GM03348 (cell line): Measurements from ENCODE around the gene NXPH2.

Source experiments
- DNase-seq: peaks from one replicate; pipeline ENCODE4 v3.0.0; 2012; ENCODE audit warnings: low spot score

The NXPH2 gene

GRCh38 chr2:138637061-138637460, 143.1 kb downstream of the NXPH2 start:
- DNase-seq = no peak

- DNase-seq = no peak
Observed at GRCh38 chr2:138633049-138633448, 147.1 kb downstream of the NXPH2 start.

GRCh38 chr2:138632066-138632620, 148.0 kb downstream of the NXPH2 start:
- peak; percentile 22 for DNase-seq

- no peak for DNase-seq
Observed at GRCh38 chr2:138630164-138630563, 150.0 kb downstream of the NXPH2 start.

GRCh38 chr2:138626148-138626547, 154.0 kb downstream of the NXPH2 start:
- DNase-seq = no peak

- no peak for DNase-seq
Observed at GRCh38 chr2:138622613-138623012, 157.6 kb downstream of the NXPH2 start.

- DNase-seq = no peak
Observed at GRCh38 chr2:138621139-138621538, 159.1 kb downstream of the NXPH2 start.

GRCh38 chr2:138620431-138620830, 159.8 kb downstream of the NXPH2 start:
- DNase-seq = no peak
